Spleen (tissue), 11 donors: Measurements from ENCODE around the gene SLIT1. TPM values are rescaled to one million over a fixed set of nuclear protein-coding genes. Genes with fewer than 3 reads are reported as not detected.

Experiments used
- DNase-seq: peaks from one replicate; pipeline ENCODE4 v3.0.0-alpha.2; 2020
- H3K27ac ChIP-seq, 8 donors: fragments of 200-600 bp; sonication (generic) in 7 of 8; 1 replicate in 4 of 8; 2 replicates in 4 of 8; pipeline versions ENCODE4 v1.5.0 to v1.8.0; 2016 to 2021; ENCODE audit warnings: inconsistent platforms in 4 of 8, mild to moderate bottlenecking in 4 of 8, moderate library complexity in 1 of 8
- H3K27me3 ChIP-seq, 7 donors: fragments of 200-600 bp; sonication (generic) in 6 of 7; replicated peaks in 1 of 7; 1 replicate in 4 of 7; 2 replicates in 3 of 7; pipeline versions ENCODE4 v1.5.0 to v1.8.0; 2016 to 2021; ENCODE audit warnings: inconsistent platforms in 3 of 7, mild to moderate bottlenecking in 1 of 7
- H3K36me3 ChIP-seq, 6 donors: fragments of 200-600 bp; sonication (generic) in 5 of 6; 1 replicate in 4 of 6; 2 replicates in 2 of 6; pipeline versions ENCODE4 v1.5.0 to v1.8.0; 2016 to 2021; ENCODE audit warnings: inconsistent platforms in 2 of 6
- H3K4me1 ChIP-seq, 6 donors: fragments of 200-600 bp; sonication (generic) in 5 of 6; 1 replicate in 3 of 6; 2 replicates in 3 of 6; pipeline versions ENCODE4 v1.5.0 to v1.8.0; 2016 to 2021; ENCODE audit warnings: inconsistent platforms in 3 of 6
- H3K4me3 ChIP-seq, 8 donors: fragments of 200-600 bp; sonication (generic) in 7 of 8; 1 replicate in 4 of 8; 2 replicates in 4 of 8; pipeline versions ENCODE4 v1.5.0 to v1.8.0; 2016 to 2021; ENCODE audit warnings: inconsistent platforms in 4 of 8, mild to moderate bottlenecking in 4 of 8, moderate library complexity in 2 of 8
- H3K9me3 ChIP-seq, 8 donors: fragments of 200-600 bp; sonication (generic) in 7 of 8; 1 replicate in 4 of 8; 2 replicates in 4 of 8; pipeline versions ENCODE4 v1.5.0 to v1.8.0; 2016 to 2021; ENCODE audit warnings: inconsistent platforms in 4 of 8
- CTCF ChIP-seq, 11 experiments: fragments of 200-600 bp in 7 of 11; fragments of 450-650 bp in 4 of 11; sonication (generic) in 4 of 11; IDR thresholded peaks in 8 of 11; conservative IDR thresholded peaks in 3 of 11; 1 replicate in 7 of 11; 2 replicates in 4 of 11; pipeline versions ENCODE4 v1.4.0 to v1.8.0; 2016 to 2021; ENCODE audit warnings: antibody characterized with exemption in 11 of 11, inconsistent platforms in 4 of 11, mild to moderate bottlenecking in 1 of 11
- POLR2A ChIP-seq, 3 donors: fragments of 450-650 bp; IDR thresholded peaks; one replicate each; pipeline ENCODE4 v1.5.1; 2017; ENCODE audit warnings: antibody characterized with exemption in 3 of 3, mild to moderate bottlenecking in 1 of 3
- POLR2AphosphoS5 ChIP-seq, 3 donors: sonication (generic); formaldehyde crosslinking; IDR thresholded peaks; one replicate each; pipeline ENCODE4 v1.5.1; 2017; ENCODE audit warnings: antibody characterized with exemption in 3 of 3
- WGBS, 5 donors: extraction: QIAGEN DNeasy Blood & Tissue Kit in 3 of 5; methylation state at CpG; one replicate each; pipeline versions ENCODE4 v1.1.5 to v1.1.7; 2013 to 2018; 5-methylcytosine and 5-hydroxymethylcytosine counted together
- intact Hi-C: fragments of 100-400 bp; cut with DNase I; formaldehyde crosslinking; loops from one replicate; pipeline ENCODE4 v1.15.0; 2023; ENCODE audit warnings: low total_unique reads
- polyA plus RNA-seq, 3 donors: library from polyadenylated mRNA; stranded (reverse); fragments of 200-250 nt; gene quantifications; one replicate each; pipeline ENCODE4 v1.2.1, GENCODE V29; 2013
- total RNA-seq, 7 donors: library from RNA; depleted of rRNA in 3 of 7; stranded (reverse); fragments of >200 nt in 3 of 7; fragmentation: NEBNext Ultra II Directional in 4 of 7; extraction: Animal tissue kit (Norgen Biotek cat#: 25700) in 4 of 7; gene quantifications; one replicate each; pipeline versions ENCODE4 v1.1.0 to v1.2.1, GENCODE V29; 2016 to 2021
- donor health status: healthy with polysubstance abuse.
- donor health status: DM: no; HTN: no; CAD: no; lungs with moderate emphysema.
- donor health status: DM: no; HTN: no; CAD: no.
- donor health status: Bipolar disorder and iron deficiency.
- donor health status: healthy.
- donor health status: DM: no; HTN: no; CAD: no.
- donor health status: DM: yes; HTN: yes; CAD: no.

The SLIT1 gene
- total and polyA plus RNA-seq, 10 donors = 0.11 to 0.82 (median 0.52) TPM

DNA sequence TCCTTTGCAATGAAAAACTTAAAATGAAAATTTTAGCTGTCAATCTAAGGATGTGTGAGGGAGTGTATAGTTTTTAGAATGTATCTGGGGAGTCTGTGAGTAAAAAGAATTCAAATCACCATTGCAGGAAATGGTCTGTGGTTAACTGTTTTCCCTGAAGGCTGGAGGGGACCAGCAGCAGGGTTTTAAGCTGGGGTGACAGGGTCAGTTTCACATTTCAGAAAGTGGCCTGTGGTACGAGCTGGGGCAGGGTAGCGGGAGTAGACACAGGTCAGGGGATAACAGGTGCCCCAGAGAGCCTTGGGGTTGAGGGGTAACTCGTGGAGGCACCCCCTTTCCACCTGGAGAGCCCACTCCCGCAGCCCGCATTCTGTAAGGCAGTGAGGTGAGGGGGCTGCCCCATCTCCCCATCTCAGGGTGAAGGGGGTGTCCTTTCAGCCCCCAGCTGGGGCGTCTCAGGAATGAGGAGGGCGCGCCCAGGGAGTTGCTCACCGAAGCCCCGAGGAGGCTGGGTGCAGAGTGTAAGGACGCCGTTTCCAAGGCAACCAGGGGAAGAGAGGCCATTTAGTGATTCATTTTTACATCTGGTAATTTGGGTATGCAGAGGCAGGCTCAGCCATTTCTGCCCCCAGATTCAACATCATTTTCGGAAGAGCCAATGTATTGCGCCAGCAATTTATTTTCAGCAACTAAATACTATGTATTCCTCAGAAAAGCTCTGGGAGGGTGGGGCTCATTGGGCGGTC, 168.9 kb downstream of the SLIT1 start:
- Histone ChIP-seq H3K9me3 (no peaks in the 10 kb centered on the region), H3K27me3 (no peaks in the 10 kb centered on the region), H3K4me3 (no peak overlapping the region), H3K4me1 (peaks cover 0 to 13% (median 0%) of the 10 kb centered on the region in 6 donors), H3K27ac (no peak overlapping the region), H3K36me3 (no peaks in the 10 kb centered on the region)
- DNase-seq = no peak
- WGBS, 5 donors = 46 to 66% (median 56%) methylated on average over 15 of the region's 15 CpGs
- no peak for TF ChIP-seq POLR2A (IDR thresholded peaks at IDR 0.05)
- TF ChIP-seq CTCF (IDR thresholded peaks at IDR 0.05 in 8 of 11, conservative IDR thresholded peaks at IDR 0.05 in 3 of 11) = no peak
- no peak for TF ChIP-seq POLR2AphosphoS5 (IDR thresholded peaks at IDR 0.05)
- intact Hi-C loops = no loop called here

GRCh38 chr10:97015240-97015639, 170.5 kb downstream of the SLIT1 start:
- Histone ChIP-seq H3K4me3 (no peak overlapping the region), H3K27me3 (no peaks in the 10 kb centered on the region), H3K4me1 (peaks cover 0 to 13% (median 0%) of the 10 kb centered on the region in 6 donors), H3K9me3 (no peaks in the 10 kb centered on the region), H3K36me3 (no peaks in the 10 kb centered on the region), H3K27ac (no peak overlapping the region)
- no peak for DNase-seq
- intact Hi-C loops = no loop called here
- TF ChIP-seq CTCF (IDR thresholded peaks at IDR 0.05 in 8 of 11, conservative IDR thresholded peaks at IDR 0.05 in 3 of 11) = no peak
- no peak for TF ChIP-seq POLR2A (IDR thresholded peaks at IDR 0.05)
- no peak for TF ChIP-seq POLR2AphosphoS5 (IDR thresholded peaks at IDR 0.05)
- 67 to 84% (median 75%) methylated on average over 1 of the region's 1 CpG for WGBS, 5 donors

DNA sequence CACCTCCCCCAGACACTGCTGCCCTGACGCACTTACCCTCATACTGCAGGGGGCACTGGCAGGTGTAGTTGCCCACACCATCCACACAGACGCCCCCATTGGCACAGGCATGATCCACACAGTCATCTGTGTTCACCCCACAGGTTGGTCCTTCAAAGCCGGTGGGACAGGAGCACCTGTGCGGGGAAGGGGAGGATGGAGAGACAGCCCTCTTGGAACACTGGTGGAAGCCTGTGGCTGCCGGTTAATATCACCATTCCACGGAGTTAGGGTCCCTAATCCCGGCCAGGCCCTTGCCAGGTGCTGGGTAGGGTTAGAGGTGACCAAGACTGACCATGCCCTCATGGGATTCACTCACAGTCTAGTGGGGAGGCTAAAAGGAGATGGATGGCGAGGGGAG, 171.8 kb downstream of the SLIT1 start:
- no peak for TF ChIP-seq POLR2AphosphoS5 (IDR thresholded peaks at IDR 0.05)
- no peak for TF ChIP-seq POLR2A (IDR thresholded peaks at IDR 0.05)
- no peak for TF ChIP-seq CTCF (IDR thresholded peaks at IDR 0.05 in 8 of 11, conservative IDR thresholded peaks at IDR 0.05 in 3 of 11)
- Histone ChIP-seq H3K9me3 (peaks cover 0 to 2% (median 0%) of the 10 kb centered on the region in 8 donors), H3K27me3 (no peaks in the 10 kb centered on the region), H3K36me3 (no peaks in the 10 kb centered on the region), H3K27ac (no peak overlapping the region), H3K4me1 (peaks cover 0 to 13% (median 0%) of the 10 kb centered on the region in 6 donors), H3K4me3 (no peak overlapping the region)
- WGBS, 5 donors = 83 to 91% (median 87%) methylated on average over 8 of the region's 8 CpGs
- intact Hi-C loops = no loop called here
- no peak for DNase-seq

DNA sequence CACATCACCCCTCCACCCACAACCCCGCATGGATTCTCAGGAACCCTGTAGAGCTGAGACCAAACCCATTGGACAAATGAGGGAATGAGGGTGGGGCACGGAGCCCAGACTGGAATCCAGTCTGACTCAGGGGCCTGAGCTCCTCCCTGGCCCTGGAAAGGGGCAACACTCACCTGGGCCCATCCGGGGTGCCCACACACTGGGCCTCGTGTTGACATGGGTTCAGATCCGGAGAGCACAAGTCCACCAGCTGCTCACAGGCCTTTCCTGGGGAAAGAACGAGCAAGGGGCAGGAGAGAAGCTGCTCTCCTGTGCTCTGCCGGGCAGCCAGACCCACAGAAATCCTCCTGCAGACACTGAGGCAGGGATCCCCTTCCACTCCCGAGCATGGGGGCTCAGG, 172.2 kb downstream of the SLIT1 start:
- H3K4me3 ChIP-seq = no peak overlapping the region
- DNase-seq = no peak
- intact Hi-C loops = no loop called here
- WGBS, 5 donors = 78 to 97% (median 94%) methylated on average over 3 to 8 of the region's 8 CpGs
- H3K4me1 ChIP-seq = peaks cover 0 to 13% (median 0%) of the 10 kb centered on the region in 6 donors
- no peaks in the 10 kb centered on the region for H3K27me3 ChIP-seq
- peaks cover 0 to 6% (median 2%) of the 10 kb centered on the region in 8 donors for H3K9me3 ChIP-seq
- no peak for TF ChIP-seq CTCF (IDR thresholded peaks at IDR 0.05 in 8 of 11, conservative IDR thresholded peaks at IDR 0.05 in 3 of 11)
- no peak for TF ChIP-seq POLR2AphosphoS5 (IDR thresholded peaks at IDR 0.05)
- TF ChIP-seq POLR2A (IDR thresholded peaks at IDR 0.05) = no peak
- no peaks in the 10 kb centered on the region for H3K36me3 ChIP-seq
- no peak overlapping the region for H3K27ac ChIP-seq
